IPS-15b (cell line): ENCODE data around the gene THRB.

ENCODE experiments used
- H3K27me3 ChIP-seq: one replicate; pipeline ENCODE4 v1.6.1; 2013; ENCODE audit warnings: low read length; ENCODE audit not compliant: control insufficient read depth, insufficient read depth
- H3K36me3 ChIP-seq: one replicate; pipeline ENCODE4 v1.6.1; 2013; ENCODE audit warnings: low read length; ENCODE audit not compliant: control insufficient read depth, insufficient read depth
- H3K4me1 ChIP-seq: one replicate; pipeline ENCODE4 v1.6.1; 2013; ENCODE audit warnings: mild to moderate bottlenecking, low read length; ENCODE audit not compliant: control insufficient read depth, insufficient read depth
- H3K4me3 ChIP-seq: one replicate; pipeline ENCODE4 v1.5.1; 2013; ENCODE audit warnings: low read depth, low read length
- H3K9ac ChIP-seq: one replicate; pipeline ENCODE4 v1.6.1; 2013; ENCODE audit warnings: low read depth, mild to moderate bottlenecking, low read length
- H3K9me3 ChIP-seq: one replicate; pipeline ENCODE4 v1.6.1; 2013; ENCODE audit warnings: mild to moderate bottlenecking, low read length; ENCODE audit not compliant: control insufficient read depth, insufficient read depth

The THRB gene

GRCh38 chr3:24482096-24482705 lies 12.4 kb downstream of the THRB start:
- no peak overlapping the region for H3K9ac ChIP-seq
- no peaks in the 10 kb centered on the region for H3K36me3 ChIP-seq
- H3K27me3 ChIP-seq = no peaks in the 10 kb centered on the region
- peaks cover 15% of the 10 kb centered on the region for H3K4me1 ChIP-seq
- H3K4me3 ChIP-seq = no peak overlapping the region
- H3K9me3 ChIP-seq = no peaks in the 10 kb centered on the region

- Histone ChIP-seq H3K9ac (no peak overlapping the region), H3K36me3 (no peaks in the 10 kb centered on the region), H3K9me3 (no peaks in the 10 kb centered on the region), H3K27me3 (no peaks in the 10 kb centered on the region), H3K4me3 (no peak overlapping the region), H3K4me1 (peaks cover 15% of the 10 kb centered on the region)
These were observed 13.5 kb downstream of the THRB start for GRCh38 chr3:24481193-24481592.

GRCh38 chr3:24480497-24480896 lies 14.2 kb downstream of the THRB start:
- no peaks in the 10 kb centered on the region for H3K27me3 ChIP-seq
- H3K4me3 ChIP-seq = no peak overlapping the region
- no peaks in the 10 kb centered on the region for H3K36me3 ChIP-seq
- peaks cover 19% of the 10 kb centered on the region for H3K4me1 ChIP-seq
- H3K9ac ChIP-seq = no peak overlapping the region
- H3K9me3 ChIP-seq = no peaks in the 10 kb centered on the region

- Histone ChIP-seq H3K9me3 (no peaks in the 10 kb centered on the region), H3K4me3 (no peak overlapping the region), H3K36me3 (no peaks in the 10 kb centered on the region), H3K9ac (no peak overlapping the region), H3K4me1 (peaks cover 19% of the 10 kb centered on the region), H3K27me3 (no peaks in the 10 kb centered on the region)
These were observed 14.8 kb downstream of the THRB start for GRCh38 chr3:24479816-24480215.

- no peak overlapping the region for H3K9ac ChIP-seq
- no peaks in the 10 kb centered on the region for H3K9me3 ChIP-seq
- no peaks in the 10 kb centered on the region for H3K27me3 ChIP-seq
- no peaks in the 10 kb centered on the region for H3K36me3 ChIP-seq
- peaks cover 16% of the 10 kb centered on the region for H3K4me1 ChIP-seq
- peak overlapping the region; percentile 30 for H3K4me3 ChIP-seq
These were observed 17.6 kb downstream of the THRB start for GRCh38 chr3:24476871-24477656.

GRCh38 chr3:24475925-24476324 lies 18.7 kb downstream of the THRB start:
- H3K27me3 ChIP-seq = no peaks in the 10 kb centered on the region
- H3K9me3 ChIP-seq = no peaks in the 10 kb centered on the region
- H3K4me3 ChIP-seq = no peak overlapping the region
- H3K36me3 ChIP-seq = no peaks in the 10 kb centered on the region
- H3K4me1 ChIP-seq = peaks cover 16% of the 10 kb centered on the region
- no peak overlapping the region for H3K9ac ChIP-seq

GRCh38 chr3:24474862-24475261 lies 19.8 kb downstream of the THRB start:
- no peaks in the 10 kb centered on the region for H3K27me3 ChIP-seq
- H3K4me3 ChIP-seq = no peak overlapping the region

GRCh38 chr3:24472358-24472757 lies 22.3 kb downstream of the THRB start:
- H3K36me3 ChIP-seq = no peaks in the 10 kb centered on the region
- no peak overlapping the region for H3K9ac ChIP-seq
- H3K27me3 ChIP-seq = no peaks in the 10 kb centered on the region
- no peaks in the 10 kb centered on the region for H3K9me3 ChIP-seq
- no peak overlapping the region for H3K4me3 ChIP-seq
- peaks cover 4% of the 10 kb centered on the region for H3K4me1 ChIP-seq

More at GRCh38 chr3:24474862-24475261, 19.8 kb downstream of the THRB start:
- Histone ChIP-seq H3K4me1 (peaks cover 16% of the 10 kb centered on the region), H3K36me3 (no peaks in the 10 kb centered on the region), H3K9me3 (no peaks in the 10 kb centered on the region), H3K9ac (no peak overlapping the region)

- Histone ChIP-seq H3K9ac (no peak overlapping the region), H3K4me1 (peaks cover 4% of the 10 kb centered on the region), H3K9me3 (no peaks in the 10 kb centered on the region), H3K4me3 (no peak overlapping the region), H3K27me3 (no peaks in the 10 kb centered on the region), H3K36me3 (no peaks in the 10 kb centered on the region)
These were observed 23.2 kb downstream of the THRB start for GRCh38 chr3:24471486-24471885.

- Histone ChIP-seq H3K4me1 (no peaks in the 10 kb centered on the region), H3K4me3 (no peak overlapping the region), H3K27me3 (no peaks in the 10 kb centered on the region), H3K9me3 (no peaks in the 10 kb centered on the region), H3K9ac (no peak overlapping the region), H3K36me3 (no peaks in the 10 kb centered on the region)
These were observed 24.4 kb downstream of the THRB start for GRCh38 chr3:24470277-24470676.

- Histone ChIP-seq H3K27me3 (no peaks in the 10 kb centered on the region), H3K36me3 (no peaks in the 10 kb centered on the region), H3K9me3 (no peaks in the 10 kb centered on the region), H3K4me1 (no peaks in the 10 kb centered on the region), H3K4me3 (no peak overlapping the region), H3K9ac (no peak overlapping the region)
These were observed 30.3 kb downstream of the THRB start for GRCh38 chr3:24464389-24464788.

GRCh38 chr3:24462737-24463136 lies 31.9 kb downstream of the THRB start:
- Histone ChIP-seq H3K27me3 (no peaks in the 10 kb centered on the region), H3K9me3 (no peaks in the 10 kb centered on the region), H3K4me3 (no peak overlapping the region), H3K9ac (no peak overlapping the region), H3K4me1 (no peaks in the 10 kb centered on the region), H3K36me3 (no peaks in the 10 kb centered on the region)
